OCI-LY3 (cell line): Measurements from ENCODE around the gene ENOX2.

Source experiments
- CTCF ChIP-seq: fragments of 200-600, 300-600 bp; sonication (generic); IDR thresholded peaks from 2 replicates; pipeline ENCODE4 v1.5.1; 2014; ENCODE audit warnings: antibody characterized with exemption, low read length, low read depth
- EZH2phosphoT487 ChIP-seq: fragments of 200-600 bp; shearing (Covaris generic); IDR thresholded peaks from 2 replicates; pipeline ENCODE4 v1.6.1; 2018; ENCODE audit warnings: antibody characterized with exemption, mixed run types, low read depth

GRCh38 chrX:130803537-130803936 lies 99.5 kb downstream of the ENOX2 start:
- TF ChIP-seq EZH2phosphoT487 (no peak), CTCF (no peak)
